Measurements from ENCODE around the gene MDC1. TPM values are rescaled to one million over a fixed set of nuclear protein-coding genes. Genes with fewer than 3 reads are reported as not detected.
"Not testable (repeated sequence)": the region's sequence is repeated elsewhere in the genome, so short reads cannot be mapped to it uniquely, and the experiment has no call there.

MDC1 gene
- polyA plus RNA-seq, 6 donors from 2014 or later: 2.0 to 8.3 (median 3.5) TPM

DNA sequence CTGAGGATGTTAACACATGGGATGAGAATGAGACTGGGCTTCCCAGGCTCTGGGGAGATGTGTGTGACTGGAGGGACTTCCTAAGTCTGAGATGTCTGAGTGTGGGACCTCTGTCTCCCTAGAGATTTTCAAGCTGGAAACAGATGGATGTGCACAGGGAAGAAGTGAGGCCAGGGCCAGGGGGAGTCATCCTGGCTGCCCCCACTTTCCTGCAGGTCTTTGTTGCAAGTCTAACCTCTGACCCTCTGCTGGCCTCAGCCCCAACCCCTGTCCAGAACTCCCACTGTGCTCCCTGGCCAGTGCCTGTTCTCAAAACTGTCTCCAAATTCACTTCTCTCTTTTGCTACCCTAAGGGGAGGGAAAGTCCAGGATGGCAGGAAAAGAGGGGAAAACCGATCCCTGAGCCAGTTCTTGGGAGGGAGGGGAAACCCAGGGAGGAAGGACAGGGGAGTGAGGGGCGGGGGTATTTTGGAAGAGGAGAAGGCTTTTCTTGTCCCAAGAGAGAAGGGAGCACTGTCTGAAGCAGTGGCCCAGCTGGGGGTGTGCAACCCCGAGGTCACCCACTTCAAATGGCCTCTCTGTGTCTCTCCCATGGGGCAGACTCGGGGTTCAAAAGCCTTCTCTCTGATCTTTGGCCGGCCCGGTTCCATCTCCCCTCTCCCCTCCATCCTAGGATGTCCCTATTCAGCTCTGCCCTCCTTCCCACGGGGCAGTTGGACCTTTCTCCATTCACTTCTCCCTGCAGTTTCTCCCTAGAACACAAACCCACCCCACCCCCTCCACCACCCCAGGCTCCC, 33.7 kb downstream of the MDC1 start:
- peaks cover 0 to 58% of the 10 kb centered on the region in 2 donors for H3K36me3 Mint-ChIP-seq
- H3K9me3 Mint-ChIP-seq: peaks cover 0 to 2% (median 0%) of the 10 kb centered on the region in 7 donors
- H3K4me3 Mint-ChIP-seq: peak overlapping the region; percentile 93 to 100 (median 98)
- no peak for DNase-seq
- H3K4me1 Mint-ChIP-seq: peaks cover 56 to 80% (median 68%) of the 10 kb centered on the region in 3 donors
- peak overlapping the region; percentile 95 to 100 (median 98) for H3K27ac Mint-ChIP-seq
- H3K27me3 Mint-ChIP-seq: no peaks in the 10 kb centered on the region
- ATAC-seq (ENCODE audit: low read depth in 2 of 2): no peak

DNA sequence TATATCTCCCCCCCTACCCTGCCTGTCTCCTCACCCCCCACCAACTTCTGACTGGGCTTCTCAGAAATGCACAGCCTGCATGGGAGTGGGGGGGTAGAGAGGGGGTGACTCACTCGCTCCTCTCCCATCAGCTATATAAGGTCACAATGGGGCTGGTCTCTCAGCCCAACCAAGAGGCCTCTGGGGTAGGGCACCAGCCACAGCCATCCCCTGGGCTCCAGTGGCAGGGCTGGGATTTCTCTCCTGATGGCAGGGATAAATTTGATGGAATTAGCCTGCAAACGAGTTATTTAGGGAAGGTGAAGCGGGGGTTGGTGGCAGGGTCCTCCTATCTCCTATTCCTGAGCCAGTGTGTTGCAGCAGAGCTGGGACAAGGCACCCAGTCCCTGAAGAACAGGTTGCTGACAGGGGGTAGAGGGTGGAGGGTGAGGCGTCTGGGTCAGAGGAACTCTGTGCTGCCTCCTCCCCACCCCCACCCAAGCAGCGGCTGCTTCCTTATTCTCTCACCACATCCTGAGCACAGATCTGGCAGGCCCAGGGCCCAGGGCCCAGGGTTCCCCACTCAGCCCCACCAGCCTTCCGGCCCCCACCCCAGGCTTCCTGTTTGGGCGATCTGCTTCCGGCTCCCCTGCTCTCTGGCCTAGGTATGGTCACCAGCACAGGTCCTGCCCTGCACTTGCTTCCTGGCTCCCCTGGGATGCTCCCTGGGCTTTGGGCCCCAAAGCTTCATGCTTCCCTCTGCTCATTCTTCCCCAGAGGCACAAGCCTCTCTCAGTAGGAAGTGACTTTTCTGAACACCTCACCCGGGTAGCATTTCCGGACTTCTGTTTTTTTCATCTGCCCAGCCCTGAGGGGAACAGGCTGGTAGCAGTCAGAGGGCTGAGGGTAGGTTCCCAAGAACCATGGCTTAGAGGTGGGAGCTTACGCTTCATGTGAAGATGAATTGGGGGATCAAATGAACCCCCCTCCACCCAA, 34.7 kb downstream of the MDC1 start:
- Mint-ChIP-seq H3K27me3 (no peaks in the 10 kb centered on the region), H3K4me1 (peaks cover 46 to 71% (median 58%) of the 10 kb centered on the region in 3 donors), H3K9me3 (peaks cover 0 to 2% (median 0%) of the 10 kb centered on the region in 7 donors), H3K27ac (peak overlapping the region; percentile 95 to 100 (median 98)), H3K36me3 (peaks cover 0 to 58% of the 10 kb centered on the region in 2 donors), H3K4me3 (peak overlapping the region; percentile 93 to 100 (median 98))
- peak; percentile 95 for DNase-seq
- peak; percentile 73 to 76 for ATAC-seq (ENCODE audit: low read depth in 2 of 2)

DNA sequence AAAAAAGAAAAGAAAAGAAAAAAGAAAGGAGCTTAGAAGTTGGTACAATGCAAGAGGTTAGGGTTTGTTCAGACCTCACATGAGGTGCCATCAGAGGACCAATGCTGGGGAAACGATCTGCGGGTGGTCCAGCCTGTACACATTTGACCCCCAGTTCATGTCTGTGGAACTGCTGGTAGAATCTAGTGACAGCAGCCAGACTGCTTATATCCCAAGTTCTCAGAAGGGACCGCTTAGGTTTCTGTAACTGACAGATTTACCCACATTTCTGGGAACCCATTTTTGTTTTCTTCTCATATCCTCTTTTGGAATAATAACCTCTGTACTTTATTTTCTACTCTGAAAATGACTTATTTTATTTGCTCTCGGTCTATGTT, 35.3 kb downstream of the MDC1 start:
- peaks cover 49 to 69% (median 57%) of the 10 kb centered on the region in 3 donors for H3K4me1 Mint-ChIP-seq
- peak overlapping the region; percentile 93 to 100 (median 98) for H3K4me3 Mint-ChIP-seq
- DNase-seq (no peak), ATAC-seq (ENCODE audit: low read depth in 2 of 2) (no peak)
- no peaks in the 10 kb centered on the region for H3K27me3 Mint-ChIP-seq
- peak overlapping the region; percentile 95 to 100 (median 98) for H3K27ac Mint-ChIP-seq
- H3K36me3 Mint-ChIP-seq: peaks cover 0 to 58% of the 10 kb centered on the region in 2 donors
- H3K9me3 Mint-ChIP-seq: peaks cover 0 to 2% (median 0%) of the 10 kb centered on the region in 7 donors

DNA sequence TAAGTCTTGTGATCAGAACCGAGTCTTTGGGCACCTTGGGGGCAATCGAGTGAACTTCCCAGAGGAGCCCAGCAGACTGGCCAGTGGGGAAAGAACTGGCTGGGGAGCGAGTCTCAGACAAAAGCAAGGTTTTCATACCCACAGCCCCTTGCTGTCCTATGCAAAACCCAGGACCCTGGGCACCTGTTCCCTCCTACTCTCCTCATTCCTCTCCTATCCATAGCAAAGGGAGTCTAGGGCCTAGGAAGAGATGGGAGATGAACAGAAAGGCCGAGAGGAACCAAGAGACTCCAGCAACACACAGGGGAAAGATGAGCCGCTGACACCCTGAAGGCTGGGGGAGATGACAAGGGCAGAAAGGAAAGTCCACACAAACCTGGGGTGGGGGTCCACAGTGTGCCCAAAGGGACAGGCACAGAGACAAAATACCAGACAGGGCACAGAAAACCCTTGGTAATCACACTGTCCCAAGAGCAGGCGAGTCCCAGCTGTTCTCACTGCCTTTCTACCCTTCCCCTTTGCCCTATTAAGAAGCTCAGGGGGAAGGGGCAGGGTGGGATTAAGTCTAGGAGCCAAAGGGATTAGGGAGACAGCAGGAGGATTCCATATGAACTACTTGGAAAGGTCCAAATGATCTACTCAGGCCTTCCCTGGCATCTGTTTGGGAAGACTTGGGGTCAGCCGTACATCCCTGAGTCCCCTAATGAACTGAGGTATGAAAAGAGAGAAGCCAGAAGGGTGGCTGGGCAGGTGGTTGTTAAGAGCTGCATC, 37.1 kb downstream of the MDC1 start:
- peaks cover 8 to 51% of the 10 kb centered on the region in 2 donors for H3K36me3 Mint-ChIP-seq
- no peaks in the 10 kb centered on the region for H3K27me3 Mint-ChIP-seq
- no peaks in the 10 kb centered on the region for H3K9me3 Mint-ChIP-seq
- peaks cover 54 to 63% (median 56%) of the 10 kb centered on the region in 3 donors for H3K4me1 Mint-ChIP-seq
- ATAC-seq (ENCODE audit: low read depth in 2 of 2) (no peak), DNase-seq (no peak)
- H3K4me3 Mint-ChIP-seq: peak overlapping the region; percentile 93 to 100 (median 98)
- H3K27ac Mint-ChIP-seq: peak overlapping the region; percentile 21 to 99 (median 82)

DNA sequence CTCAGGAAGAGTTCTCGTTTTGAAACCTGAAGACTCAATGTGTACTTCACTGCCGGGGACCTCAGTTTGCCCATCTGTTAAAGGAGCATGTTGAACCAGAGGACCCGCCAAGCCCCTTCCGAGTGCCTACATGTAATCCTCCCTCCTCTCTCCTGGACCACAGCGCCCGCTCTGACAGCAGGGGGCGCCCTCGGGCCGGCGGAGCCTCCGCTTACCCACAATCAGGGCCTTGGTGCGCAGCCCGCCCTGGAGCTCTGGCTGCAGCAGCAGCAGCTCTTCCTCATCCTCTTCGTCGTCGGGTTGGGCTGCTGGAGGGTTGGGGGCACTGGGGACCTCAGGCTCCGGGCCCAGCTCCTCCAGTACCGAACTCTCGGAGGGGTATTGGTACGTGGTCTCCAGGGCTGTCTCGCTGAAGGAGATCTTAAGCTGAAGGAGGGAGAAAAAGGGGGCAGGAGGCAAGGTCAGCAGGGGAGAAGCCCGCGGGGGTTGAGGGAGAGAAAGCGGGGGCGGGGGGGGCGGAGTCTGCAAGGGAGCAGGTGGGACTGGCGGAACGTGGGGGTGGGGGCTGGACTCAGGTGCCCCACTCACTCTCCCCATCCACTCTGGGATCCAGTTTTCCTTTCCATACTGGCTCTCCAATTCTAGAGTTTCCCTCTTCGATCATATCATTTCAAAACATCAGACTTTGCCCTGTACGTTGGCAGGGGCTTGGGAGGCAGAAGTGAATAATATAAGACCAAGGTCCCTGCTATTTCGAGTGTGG, 37.9 kb downstream of the MDC1 start:
- no peaks in the 10 kb centered on the region for H3K27me3 Mint-ChIP-seq
- peaks cover 53 to 58% (median 54%) of the 10 kb centered on the region in 3 donors for H3K4me1 Mint-ChIP-seq
- H3K9me3 Mint-ChIP-seq: no peaks in the 10 kb centered on the region
- DNase-seq: peak; percentile 91
- peaks cover 8 to 44% of the 10 kb centered on the region in 2 donors for H3K36me3 Mint-ChIP-seq
- peak overlapping the region in 5 of 6 donors; percentile 27 to 95 (median 83) for H3K27ac Mint-ChIP-seq
- H3K4me3 Mint-ChIP-seq: peak overlapping the region; percentile 93 to 100 (median 98)
- peak; percentile 42 to 51 for ATAC-seq (ENCODE audit: low read depth in 2 of 2)

DNA sequence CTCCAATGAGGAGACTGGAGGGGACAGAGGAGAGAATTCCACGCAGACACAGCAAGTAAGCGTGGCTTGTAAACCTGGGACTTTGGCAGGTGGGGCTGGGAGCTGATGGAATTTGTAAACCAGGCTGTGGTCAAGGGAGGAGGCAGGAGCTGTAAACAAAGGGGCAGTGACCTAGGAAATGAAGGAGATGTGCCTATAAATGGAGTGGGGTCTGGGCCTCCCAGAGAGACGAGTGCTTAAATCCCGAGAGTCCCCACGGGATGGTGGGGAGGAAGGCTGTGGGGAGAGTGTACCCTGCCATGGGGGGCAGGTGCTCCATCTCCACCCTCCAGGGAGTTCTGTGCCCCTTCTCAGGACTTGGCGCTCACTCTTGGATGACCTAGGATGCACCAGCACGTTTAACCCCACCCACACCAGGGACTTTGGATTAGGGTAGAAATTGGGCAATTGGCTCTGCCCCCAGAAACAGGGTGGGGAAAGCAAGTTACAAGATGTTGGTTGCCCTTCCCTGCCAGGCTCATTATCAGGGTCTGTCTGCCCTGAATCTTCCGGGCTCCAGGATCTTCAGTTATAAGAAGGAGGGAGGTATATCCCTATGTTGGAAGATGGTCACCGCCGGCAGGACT, 40.3 kb downstream of the MDC1 start:
- no peaks in the 10 kb centered on the region for H3K27me3 Mint-ChIP-seq
- H3K9me3 Mint-ChIP-seq: no peaks in the 10 kb centered on the region
- DNase-seq (no peak), ATAC-seq (ENCODE audit: low read depth in 2 of 2) (no peak)
- peaks cover 8 to 29% of the 10 kb centered on the region in 2 donors for H3K36me3 Mint-ChIP-seq
- H3K4me1 Mint-ChIP-seq: peaks cover 46 to 59% (median 48%) of the 10 kb centered on the region in 3 donors
- peak overlapping the region in 2 of 8 donors; percentile 16 to 21 for H3K4me3 Mint-ChIP-seq
- H3K27ac Mint-ChIP-seq: peak overlapping the region; percentile 26 to 84 (median 70)

DNA sequence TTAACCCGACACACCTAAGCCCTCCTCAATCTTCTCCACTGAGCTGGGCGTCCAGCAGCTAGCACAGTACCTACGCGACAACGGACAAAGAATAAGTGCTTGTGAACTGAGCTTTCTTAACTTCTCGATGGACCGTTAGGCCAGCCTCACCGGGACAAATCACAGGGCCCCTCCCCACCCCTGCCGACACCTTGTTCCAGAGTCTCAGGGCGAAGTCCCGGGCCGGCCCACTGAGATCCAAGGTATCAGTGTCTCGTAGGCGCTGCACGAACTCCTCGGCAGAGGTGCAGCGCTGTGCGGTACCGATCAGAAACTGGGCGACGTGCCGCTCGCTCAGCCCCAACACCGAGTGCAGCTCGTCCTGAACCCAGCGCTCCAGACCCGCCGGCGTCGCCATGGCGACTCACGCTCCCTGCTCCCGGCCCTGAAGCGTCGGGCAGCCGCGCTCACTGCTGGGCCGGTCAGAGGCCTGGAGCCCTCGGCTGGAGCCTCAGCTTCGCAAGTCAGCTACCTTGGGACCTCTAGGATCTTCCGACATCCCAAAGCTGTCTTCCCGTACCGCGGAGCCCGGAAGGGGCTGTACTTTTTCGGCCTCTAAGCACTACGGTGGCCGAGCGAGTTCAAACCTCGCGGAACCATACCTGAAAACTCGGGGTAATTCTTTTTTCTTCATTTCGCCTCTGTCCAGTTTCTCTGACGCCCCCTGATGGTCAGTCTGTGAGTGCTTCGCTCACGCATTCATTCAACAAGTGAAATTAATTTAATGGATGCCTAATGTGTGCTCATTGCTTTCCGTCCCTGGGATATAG, 44.4 kb downstream of the MDC1 start, which contains the start of gene DHX16:
Gene DHX16, minus strand, starts transcription at position 562 of the 809 bp plus-strand sequence. Its CDS starts 165 bp downstream, at position 397.
- H3K4me1 Mint-ChIP-seq: peaks cover 27 to 43% (median 32%) of the 10 kb centered on the region in 3 donors
- no peaks in the 10 kb centered on the region for H3K27me3 Mint-ChIP-seq
- H3K36me3 Mint-ChIP-seq: peaks cover 17 to 21% of the 10 kb centered on the region in 2 donors
- DNase-seq: peak; percentile 92
- H3K27ac Mint-ChIP-seq: peak within 1 kb of the TSS; percentile 81 to 96 (median 88)
- H3K4me3 Mint-ChIP-seq: peak within 1 kb of the TSS; percentile 90 to 97 (median 93)
- peak; percentile 82 to 83 for ATAC-seq (ENCODE audit: low read depth in 2 of 2)
- H3K9me3 Mint-ChIP-seq: no peaks in the 10 kb centered on the region

DNA sequence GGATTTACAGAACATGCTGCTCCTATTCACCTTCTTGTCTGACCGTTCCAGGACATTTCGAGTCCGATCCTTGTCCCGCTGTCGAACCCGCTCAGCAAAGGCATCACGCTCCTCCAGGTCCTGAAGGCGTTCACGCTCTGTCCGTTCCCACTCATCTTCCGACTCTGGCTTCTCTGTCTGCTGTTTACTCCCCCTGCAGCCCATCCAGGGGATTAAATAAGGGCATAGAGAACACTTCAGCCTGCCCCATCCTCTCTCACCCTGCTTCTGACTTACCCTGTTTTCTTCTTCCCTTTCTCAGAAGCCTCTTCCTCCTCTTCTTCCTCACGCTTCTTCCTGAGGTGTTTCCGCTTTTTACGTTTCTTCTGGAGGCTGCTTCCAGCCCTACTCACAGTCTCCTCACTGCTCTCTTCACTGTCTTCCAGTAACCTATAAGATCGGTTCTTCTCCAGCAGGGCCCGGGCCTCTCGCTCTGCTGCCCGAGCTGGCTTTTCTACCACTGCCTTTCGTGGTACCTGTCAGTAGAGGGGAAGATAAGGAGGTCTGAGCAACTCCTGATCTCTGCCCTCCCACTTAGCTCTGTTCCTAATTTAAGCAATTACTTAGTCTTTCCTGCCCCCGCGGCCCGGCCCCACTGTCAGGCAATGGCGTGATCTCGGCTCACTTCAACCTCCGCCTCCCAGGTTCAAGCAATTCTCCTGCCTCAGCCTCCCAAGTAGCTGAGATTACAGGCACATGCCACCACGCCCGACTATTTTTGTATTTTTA, 46.1 kb downstream of the MDC1 start:
- Mint-ChIP-seq H3K9me3 (no peaks in the 10 kb centered on the region), H3K36me3 (peaks cover 12 to 14% of the 10 kb centered on the region in 2 donors), H3K4me1 (peaks cover 21 to 33% (median 24%) of the 10 kb centered on the region in 3 donors), H3K27me3 (no peaks in the 10 kb centered on the region), H3K27ac (peak overlapping the region in 3 of 6 donors; percentile 45 to 77 (median 71)), H3K4me3 (peak overlapping the region; percentile 48 to 93 (median 82))
- ATAC-seq (ENCODE audit: low read depth in 2 of 2): no peak
- no peak for DNase-seq

DNA sequence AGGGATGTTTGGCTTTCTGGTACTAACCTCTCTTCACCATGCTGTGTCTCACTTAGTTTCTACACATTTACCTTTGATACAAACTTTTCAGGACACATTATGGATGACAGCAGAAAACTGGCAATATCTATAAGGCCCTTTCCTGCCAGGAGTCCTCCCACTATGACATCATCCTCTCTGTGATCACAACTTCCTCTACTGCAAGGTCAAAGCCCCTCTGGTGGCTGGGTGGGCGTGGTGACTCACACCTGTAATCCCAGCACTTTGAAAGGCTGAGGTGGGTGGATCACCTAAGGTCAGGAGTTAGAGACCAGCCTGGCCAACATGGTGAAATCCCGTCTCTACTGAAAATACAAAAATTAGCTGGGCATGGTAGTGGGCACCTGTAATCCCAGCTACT, 50.8 kb downstream of the MDC1 start:
- H3K9me3 Mint-ChIP-seq; ATAC-seq (ENCODE audit: low read depth in 2 of 2); DNase-seq; H3K27me3 Mint-ChIP-seq; H3K4me3 Mint-ChIP-seq: not testable (repeated sequence)
- H3K4me1 Mint-ChIP-seq: peaks cover 9 to 17% (median 11%) of the 10 kb centered on the region in 3 donors
- H3K27ac Mint-ChIP-seq: peak overlapping the region in 2 of 6 donors; percentile 15 to 30
- H3K36me3 Mint-ChIP-seq: peaks cover 27 to 40% of the 10 kb centered on the region in 2 donors

DNA sequence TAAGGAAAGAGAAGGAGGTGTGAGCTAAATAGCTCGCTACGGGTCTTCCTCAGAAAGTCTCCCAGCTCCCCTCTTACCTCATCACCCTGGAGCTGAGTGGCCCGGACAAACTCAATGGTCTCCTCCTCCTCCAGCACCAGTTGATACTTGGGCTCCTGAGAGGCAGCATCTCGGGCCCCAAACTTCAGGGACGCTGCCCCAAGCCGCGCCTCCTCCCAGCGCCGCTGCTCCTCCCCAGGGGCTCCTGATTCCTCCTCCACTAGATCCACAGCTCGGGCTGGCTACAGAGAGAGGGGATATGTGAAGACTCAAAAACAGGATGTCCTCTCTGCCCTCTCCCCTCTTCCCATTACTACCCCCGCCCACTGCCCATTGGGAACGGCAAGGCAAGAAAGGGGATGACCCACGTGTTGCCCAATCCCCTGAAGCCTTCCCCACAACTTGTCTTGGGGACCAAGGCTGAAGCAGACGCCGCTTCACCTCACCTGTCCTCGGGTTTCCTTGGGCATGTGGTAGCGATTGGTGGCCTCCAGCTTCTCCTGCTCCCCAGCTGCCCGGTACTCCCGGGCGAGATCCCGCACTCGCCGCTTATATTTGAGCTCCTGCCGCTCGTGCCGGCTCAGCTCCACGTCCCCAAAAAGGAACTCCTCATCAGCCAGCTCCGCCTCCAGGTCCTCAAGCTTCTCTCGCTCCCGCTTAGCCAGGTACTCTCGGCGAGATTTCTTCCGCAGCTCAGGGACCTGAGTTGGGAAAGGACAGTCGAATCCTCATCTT, 51.9 kb downstream of the MDC1 start:
- DNase-seq (no peak), ATAC-seq (ENCODE audit: low read depth in 2 of 2) (no peak)
- Mint-ChIP-seq H3K27ac (no peak overlapping the region), H3K9me3 (no peaks in the 10 kb centered on the region), H3K4me1 (peaks cover 0 to 6% (median 4%) of the 10 kb centered on the region in 3 donors), H3K4me3 (no peak overlapping the region), H3K36me3 (peaks cover 22 to 32% of the 10 kb centered on the region in 2 donors), H3K27me3 (no peaks in the 10 kb centered on the region)

Data from naive B cell (primary cell).